NCI-H1930 (cell line): ENCODE measurements around the gene LEF1.
A peak's percentile ranks its signal among the peaks of the same experiment; 100 is the strongest.

Source experiments
- DNase-seq, 2 experiments: peaks; one replicate each; lab custom pipeline; 2025; lab: John Stamatoyannopoulos, UW

The LEF1 gene

DNA sequence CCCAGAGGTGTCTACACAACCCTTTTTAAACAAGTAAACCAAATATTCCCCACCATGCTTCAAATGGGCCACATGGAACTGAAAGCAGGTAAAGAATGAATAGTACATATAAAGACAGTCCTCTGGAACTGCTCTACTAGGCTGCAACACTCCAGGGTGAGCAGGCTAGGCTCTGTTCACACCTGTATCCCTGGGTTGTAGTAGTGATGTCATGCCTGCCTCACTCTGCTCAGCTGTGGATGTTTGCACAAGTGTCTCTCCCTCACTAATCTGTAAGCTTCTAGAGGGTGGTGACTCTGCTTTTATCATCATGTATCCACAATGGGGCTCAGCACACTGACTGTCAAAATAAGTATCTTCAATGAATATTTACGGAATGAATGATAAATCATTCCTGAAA, 20.4 kb downstream of the LEF1 start:
- peak in 1 of 2 experiments; percentile 13 for DNase-seq

DNA sequence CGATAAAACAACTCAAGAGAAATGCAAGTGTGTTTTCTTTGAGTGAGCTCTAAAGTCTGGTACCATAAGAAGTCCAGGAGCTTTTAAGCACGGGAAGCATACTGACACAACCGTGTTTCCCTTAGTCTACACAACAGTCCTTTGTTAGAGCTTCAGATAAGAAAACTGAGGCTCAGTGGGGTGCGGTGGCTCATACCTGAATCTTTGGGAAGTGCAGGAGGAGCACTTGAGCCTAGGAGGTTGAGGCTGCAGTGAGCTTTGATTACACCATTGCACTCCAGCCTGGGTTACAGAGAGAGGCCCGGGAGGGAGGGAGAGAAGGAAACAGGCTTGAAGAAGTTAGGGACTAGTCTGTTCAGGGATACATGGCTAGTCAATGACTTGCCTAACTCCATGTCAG, 21.9 kb downstream of the LEF1 start:
- no peak for DNase-seq

DNA sequence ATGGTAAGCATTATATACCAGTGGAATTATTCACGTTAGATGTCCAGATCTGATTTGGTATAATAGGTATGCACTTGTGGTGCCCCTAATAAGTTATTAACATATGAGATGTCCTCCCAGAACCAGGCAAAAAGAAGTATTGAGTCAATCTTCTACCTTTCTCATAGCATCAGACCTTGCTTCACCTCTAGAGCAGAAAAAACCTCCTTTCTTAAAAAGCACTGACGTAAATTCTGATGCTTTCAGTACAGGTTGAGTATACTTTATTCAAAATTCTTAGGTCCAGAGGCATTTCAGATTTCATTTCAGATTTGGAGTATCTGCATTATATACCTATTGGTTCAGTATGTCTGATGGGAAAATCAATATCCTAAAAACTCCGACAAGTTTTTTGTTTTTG, 22.4 kb downstream of the LEF1 start:
- no peak for DNase-seq

DNA sequence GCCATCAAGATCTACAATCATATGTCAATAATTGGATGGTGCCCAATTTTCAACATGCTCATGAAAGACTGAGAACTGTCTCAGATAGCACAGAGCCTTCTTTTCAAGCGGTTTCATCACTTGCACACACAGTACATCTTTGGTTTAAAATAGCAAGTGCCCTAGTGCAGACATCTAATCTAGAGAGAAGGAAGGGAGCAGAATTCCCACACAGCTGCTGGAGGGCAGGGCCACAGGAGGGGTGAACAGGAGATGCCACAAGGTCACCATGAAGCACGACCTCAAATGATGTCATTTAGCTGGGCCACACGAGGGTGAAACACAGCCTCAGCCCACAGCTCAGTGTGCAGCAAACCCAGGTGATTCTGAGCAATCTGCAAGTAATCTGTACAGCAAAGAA, 24.3 kb downstream of the LEF1 start:
- no peak for DNase-seq

DNA sequence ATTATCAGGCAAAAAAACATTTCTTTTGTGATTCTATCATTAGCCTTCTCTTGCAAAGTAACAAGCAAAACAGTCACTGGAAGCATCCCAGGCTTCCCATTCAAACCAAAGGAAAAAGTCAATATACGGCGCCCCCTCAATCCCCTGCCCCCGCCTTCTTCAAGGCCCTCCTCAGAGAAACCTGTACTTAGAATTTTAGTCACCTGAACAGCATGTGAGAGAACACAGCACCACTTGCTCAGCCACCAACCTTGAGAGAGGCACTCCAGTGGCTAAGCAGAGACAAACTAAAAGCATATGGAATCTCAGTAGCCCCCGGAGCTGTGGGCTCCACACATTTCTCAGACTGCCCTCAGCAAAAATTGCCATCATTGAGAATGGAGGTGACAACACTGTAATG, 25.2 kb downstream of the LEF1 start:
- no peak for DNase-seq

DNA sequence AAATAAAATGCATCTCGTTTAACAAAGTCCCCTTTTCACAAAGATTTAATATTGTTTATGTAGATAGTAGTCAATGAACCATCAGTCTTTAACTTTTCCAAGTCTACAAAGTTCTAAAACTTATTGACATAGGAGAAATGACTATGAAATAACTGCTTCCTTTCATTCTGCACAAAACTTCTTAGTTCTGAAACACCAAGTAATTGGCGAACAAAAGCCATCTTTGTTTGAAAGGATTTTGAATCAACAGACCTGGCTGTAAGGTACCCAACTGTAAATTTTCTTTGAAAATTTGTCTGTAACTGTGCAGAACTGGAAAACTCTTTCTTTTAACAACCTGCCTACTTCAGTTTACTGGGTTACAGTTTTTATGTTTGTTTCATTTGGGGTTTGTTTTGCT, 25.9 kb downstream of the LEF1 start:
- DNase-seq: no peak

DNA sequence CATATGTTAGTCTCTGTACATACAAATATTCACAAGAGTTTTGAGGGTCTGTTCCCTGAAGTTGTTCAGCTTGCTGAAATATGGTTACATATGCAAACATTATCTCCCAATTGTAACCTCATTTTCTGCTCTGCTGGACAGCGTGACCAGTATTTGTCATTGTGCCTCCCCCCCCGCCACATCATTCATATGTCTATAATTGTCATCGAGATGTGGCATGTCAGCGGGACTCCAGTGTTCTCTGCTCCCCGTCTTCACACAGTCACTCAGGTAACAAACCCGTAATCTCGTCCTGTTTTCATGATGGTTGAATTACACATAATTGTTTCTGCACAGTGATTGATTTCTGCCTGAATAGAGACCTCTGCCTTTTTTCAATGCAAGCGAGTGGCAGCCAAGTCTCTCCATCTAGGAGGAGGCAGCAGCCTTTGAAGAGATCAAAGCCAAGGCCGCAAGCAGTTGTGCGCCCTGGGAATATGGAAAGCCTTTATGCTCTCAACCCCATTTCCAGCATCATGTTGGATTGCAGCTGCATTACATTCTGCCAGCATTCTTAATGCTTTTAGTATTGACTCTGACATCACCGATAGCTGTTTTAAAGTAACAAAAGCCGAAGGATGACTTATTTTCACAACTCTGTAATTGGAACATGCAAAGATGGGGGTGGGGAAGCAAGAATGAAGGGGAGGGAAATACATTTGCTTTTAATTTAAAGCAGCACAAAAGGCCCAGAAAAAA, 27.4 kb downstream of the LEF1 start:
- peak; percentile 95 for DNase-seq

DNA sequence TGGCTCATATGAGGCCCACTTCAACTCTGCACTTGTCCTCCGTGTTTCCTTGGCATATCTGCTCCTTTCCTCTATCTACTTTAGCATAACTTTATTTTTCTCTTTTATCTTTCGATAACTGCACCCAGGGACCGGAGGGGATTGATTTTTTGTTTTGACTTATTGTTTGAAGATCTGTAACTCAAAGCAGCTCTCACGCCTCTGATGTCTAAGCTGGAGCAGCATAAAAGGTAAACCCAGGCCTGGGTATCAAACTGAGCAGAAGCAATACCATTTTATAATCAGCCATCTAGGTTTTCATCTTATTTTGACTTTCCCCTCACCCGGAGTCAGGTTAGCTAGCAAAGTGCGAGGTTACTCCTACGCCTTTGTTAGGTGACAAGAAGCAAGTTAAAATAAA, 28.4 kb downstream of the LEF1 start:
- no peak for DNase-seq

DNA sequence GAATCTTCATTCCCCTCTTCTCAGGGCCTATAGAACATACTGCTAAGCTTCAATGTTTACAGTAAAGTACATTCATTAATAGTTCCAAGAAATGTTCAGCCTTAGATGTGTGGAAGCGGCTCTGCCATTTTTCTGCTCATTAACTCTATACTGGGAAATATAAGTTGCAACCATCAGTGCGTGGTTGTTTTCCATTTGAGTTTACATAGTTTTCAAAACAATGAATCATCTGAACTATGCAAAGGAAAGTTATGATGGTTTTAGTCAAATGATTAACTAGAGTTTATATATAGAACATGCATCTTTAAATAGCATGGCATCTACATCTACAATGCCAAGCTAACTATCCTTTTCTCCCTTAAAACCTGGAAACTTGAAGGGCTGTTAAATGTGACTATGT, 29.6 kb downstream of the LEF1 start:
- no peak for DNase-seq

DNA sequence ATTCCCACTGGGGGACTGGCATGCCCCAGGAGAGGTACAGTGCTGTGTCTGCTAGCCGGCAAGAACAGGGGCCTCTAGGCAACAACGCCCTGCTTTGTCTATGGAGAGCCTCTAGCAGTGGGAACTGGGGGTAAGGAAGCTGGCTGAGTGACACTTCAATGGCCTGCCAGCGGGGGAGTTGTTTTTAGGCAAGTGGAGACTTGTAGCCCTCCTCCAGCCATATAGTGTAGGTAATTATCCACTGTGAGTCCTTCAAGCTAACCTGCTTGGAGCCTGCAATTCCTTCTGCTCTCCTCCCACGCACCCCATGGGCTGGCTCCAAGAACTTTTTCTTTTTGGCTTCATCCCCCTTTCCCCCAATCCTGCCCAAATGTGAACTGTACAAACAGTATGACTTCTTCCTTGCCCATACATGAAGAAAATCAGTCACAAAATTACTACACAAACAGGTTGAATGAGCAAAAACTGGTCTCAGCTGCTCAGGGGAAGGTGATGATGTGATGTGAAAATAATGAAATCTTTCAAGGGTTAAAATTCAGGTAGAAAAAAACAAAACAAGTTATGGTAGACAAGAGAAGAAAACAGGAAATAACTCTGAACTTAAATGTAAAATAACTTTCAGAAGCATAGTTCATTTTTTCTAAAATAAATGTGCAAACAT, 33.1 kb downstream of the LEF1 start:
- peak; percentile 66 to 77 for DNase-seq

DNA sequence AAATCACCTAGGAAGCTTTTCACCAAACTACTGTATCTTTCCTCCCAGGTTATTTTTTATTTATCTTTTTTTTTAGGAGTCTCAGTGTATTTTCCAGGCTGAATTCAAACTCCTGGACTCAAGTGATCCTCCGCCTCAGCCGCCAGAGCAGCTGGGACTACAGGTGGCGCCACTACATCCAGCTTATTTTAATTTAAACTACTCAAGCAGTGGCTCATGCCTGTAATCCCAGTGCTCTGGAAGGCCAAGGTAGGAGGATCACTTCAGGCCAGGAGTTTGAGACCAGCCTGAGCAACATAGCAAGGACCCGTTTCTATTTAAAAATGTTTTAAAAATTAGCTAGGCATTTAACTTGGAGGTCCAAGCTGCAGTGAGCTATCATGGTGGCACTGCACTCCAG, 37.8 kb downstream of the LEF1 start:
- DNase-seq: no peak

DNA sequence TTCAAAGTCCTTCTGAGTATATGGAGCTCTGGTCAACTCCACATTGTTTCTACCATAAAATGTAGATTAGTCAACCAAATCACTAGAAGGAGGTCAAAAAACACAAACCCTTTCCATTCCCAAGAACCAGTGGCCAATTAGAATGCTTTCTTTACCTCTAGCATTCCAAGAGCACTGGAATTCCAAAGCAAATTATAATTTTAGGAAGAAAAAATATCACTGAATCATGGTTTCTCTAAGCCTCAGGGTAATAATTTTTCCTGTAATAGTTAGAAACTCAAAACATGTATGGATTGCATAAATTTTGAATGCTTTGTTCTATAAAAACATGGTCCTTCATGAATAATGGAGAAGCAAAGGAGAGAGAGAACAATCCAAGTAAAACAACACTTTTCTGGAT, 39.5 kb downstream of the LEF1 start:
- no peak for DNase-seq

DNA sequence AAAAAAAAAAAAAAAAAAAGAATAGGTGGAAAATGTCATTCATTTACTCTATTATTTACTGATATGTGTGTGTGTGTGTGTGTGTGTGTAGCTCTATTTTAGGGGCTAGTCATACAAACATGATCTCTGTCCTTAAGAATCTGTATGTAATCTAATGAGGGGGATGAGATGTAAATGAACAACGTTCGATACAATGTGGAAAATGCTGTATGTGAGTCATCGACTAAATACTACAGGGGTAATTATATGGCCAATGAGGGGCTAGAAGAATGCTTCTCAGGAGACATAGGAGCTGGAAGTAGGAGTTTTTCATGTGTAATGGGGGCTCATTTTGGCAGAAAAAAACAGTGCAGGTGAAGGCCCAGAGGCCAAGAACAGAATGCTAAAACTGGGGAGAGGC, 41.9 kb downstream of the LEF1 start:
- DNase-seq: no peak

DNA sequence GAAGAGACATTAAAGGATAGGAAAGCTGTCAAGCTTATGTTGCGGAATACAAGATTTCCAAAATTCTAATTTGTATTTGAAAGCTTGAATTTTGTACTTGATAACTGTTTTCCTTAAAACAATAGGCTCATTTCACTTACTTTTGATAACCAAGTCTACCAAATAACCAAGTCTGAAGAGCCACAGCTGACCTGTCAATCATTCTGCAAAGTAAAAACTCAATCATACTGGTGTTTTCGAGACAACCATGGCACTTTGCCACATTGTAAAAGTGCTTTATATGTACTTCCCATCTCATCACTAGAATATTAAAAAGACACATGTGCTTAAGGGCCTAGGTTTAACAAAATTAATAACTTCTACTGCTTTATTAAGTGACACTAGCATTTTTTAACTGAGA, 47.9 kb downstream of the LEF1 start:
- peak in 1 of 2 experiments; percentile 35 for DNase-seq

DNA sequence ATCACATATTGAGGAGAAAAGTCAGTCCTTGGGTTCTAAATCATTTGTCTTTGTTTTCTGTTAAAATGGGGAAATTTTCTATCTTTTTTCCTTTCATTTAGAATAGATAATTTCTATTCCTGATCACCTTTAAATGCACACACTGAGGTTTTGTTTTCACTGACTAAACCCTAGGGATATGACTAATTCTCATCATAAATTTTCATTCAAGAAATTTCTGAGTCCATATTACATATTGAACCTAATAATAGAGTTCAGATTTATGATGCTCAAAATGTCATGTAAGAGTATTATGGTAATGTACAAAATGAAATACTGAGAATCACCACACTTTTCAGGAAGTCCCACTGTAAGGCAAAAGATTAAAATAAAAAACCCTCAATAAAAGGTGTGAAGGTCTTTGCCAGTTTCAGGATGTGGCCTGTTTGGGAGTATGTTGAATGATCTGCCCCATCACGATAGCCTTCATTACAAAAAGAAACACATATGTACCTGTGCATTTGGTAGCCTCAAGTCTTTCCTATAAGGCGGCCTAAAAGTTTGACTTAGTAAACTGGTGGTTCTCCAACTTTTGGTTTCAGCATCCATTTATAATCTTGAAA, 49.4 kb downstream of the LEF1 start:
- no peak for DNase-seq

DNA sequence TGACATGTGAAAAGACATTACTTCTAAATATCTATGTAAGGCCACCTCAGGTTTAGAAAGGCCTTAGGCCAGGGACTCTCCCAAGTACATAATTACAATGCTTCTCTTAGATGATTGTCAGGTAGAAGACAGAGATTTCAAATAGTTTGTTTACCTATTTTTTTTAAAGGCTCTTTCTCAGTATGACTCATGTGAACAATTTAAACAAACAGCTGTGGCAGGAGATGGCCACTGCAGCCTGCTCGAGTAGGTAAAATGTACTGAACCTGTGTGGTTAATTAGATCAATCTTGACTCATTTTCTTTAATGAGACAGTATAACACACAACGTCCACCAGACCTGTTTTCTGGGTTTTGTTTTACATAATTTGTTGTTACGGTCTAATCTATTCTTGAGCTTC, 50.2 kb downstream of the LEF1 start:
- peak; percentile 78 to 88 for DNase-seq

DNA sequence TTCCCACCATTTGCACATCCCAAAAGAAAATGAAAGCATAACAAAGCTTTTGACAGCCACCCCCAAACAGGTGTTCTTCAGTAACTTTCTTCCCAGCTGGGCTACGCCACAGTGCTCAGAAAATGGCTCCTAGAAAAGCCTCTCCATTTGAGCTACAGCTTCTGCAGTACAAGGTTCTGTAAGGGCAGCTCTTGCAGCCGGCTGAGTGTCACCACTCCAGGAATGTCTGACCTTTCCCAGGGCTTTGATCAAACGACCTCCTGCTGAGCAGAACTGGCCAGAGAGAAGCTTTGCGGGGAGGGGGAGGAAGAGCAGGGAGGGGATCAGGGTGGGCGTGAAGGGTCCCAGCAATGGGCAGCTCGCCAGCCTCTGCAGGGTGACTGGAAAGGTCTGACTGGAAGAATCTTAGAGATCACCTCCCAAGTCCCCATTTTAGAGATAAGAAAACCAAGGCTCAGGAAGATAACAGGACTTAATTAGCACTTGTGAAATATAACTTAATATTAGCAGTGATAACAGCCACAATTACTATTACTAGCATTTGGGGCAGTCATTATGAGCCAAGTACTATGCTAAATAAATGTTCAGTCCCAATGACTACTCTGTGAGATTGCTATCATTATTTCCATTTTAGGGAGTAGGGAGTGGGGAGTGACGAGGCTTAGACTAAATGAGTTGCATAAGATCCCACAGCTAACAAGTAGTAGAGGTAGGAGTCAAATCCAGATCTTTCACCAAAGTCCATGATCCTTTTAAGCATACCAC, 51.1 kb downstream of the LEF1 start:
- no peak for DNase-seq

DNA sequence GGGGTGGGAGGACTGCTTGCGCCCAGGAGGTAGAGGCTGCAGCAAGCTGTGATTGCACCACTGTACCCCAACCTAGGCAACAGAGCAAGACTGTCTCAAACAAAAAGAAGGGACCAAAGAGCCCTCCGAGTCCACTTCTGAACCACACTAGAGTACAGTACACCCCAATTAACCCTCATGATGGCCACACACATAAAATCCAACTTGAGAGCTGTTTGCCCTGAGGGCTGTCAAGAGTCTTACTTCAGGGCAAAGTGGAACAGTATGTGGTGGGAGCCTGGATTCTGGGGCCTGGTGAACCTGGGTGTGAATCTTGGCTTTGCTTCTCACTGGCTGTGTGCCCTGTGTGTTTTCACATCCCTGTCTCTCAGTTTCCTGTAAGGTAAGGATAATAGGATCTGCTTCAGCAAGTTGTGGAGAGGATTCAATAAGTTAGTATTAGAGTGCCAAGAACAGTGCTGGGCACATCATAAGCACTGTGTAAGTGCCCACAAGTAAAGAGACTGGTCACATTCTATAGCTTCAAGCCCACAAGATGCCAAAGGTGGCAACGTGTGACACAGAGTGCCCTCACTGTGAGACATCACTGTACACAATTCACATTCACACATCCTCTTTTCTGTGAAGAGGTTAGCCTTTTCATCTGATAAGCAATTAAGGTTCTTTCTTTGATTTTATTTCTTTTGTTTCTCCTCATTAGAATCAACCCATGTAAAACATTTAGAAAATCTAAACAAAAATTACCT, 52.1 kb downstream of the LEF1 start:
- no peak for DNase-seq

DNA sequence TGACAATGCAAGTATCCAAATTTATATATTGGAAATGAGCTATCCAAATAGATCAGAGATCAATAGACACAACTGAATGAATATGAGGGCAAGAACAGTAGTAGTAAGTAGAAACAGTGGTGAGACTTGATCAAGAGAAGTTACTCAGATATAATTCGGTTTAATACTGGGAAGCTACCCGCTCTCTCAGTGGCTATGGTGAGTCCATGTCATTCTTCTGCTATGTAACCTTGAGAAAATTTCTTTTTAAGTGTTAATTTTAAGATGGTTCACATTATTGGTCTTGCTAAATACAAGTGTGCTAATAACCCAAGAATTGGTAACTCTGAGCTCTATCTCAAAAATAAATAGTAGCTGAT, 53.6 kb downstream of the LEF1 start:
- no peak for DNase-seq

DNA sequence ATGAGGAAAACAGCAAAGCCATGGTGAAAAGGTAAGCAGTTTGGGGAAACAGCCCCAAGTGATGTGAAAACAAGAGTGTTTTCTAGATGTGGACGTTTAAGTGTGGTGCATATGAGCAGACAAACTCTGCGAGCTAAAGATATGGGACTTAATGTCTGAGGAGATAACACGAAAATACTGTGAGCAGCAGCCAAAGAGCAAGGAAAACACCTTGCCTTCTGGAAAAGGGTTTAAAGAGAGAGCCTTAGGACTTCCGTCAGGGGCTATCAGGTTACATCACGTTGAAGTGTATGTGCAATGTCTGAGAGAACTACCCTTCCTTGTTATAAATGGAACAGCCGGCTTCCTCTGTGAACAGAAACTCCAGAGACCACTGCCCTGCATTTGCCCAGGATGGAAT, 54.2 kb downstream of the LEF1 start:
- DNase-seq: no peak

DNA sequence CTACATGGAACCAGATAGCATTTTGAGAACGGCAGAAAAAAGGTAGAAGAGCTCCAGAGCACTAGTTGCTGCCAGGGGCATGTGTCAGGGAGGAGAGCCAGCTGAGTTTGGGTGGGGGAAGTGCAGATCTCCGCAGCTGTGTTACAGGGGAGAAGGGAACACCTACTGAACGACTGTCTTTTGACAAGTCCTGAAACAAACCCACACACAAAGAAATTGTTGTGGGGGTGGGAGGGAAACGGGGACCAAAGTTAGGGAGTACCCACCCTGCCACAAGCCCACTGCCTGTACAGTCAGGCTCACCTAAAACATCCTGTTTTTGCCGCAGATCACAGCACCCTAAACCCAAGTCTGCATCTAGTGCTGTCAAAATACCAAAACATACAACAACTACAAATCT, 55.5 kb downstream of the LEF1 start:
- no peak for DNase-seq

DNA sequence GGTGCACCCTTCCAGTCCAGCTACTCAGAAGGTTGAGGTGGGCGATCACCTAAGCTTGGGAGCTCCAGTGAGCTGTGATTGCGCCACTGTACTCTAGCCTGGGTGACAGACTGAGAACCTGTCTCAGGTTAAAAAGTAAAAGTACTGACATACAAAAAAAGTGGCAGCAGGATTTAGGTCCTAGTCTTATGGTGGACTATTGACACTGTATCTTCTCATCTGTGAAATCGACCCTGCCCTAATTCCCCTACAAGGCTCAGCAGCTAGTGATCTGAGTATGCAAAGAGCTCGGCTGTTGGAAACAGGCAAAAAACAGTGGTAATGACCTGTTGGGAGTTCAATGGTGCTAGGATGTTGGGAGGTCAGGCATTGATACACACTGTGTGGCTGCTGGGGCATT, 57.0 kb downstream of the LEF1 start:
- DNase-seq: no peak
